Trophoblast cell (in vitro differentiated cells and primary cell): ENCODE data around the gene CCL22.
"Not testable (repeated sequence)": the region's sequence is repeated elsewhere in the genome, so short reads cannot be mapped to it uniquely, and the experiment has no call there.

Experiments
- DNase-seq, 2 donors: peaks; one replicate each; pipeline ENCODE4 v3.0.0-alpha.2; 2016
- H2AFZ ChIP-seq: 2 replicates; pipeline ENCODE4 v1.6.1; 2013; ENCODE audit warnings: low read length, moderate library complexity, mild to moderate bottlenecking; ENCODE audit not compliant: insufficient read depth, poor library complexity
- H2AK5ac ChIP-seq: 2 replicates; pipeline ENCODE4 v1.6.1; 2013; ENCODE audit warnings: mild to moderate bottlenecking, low read length
- H2BK120ac ChIP-seq: 2 replicates; pipeline ENCODE4 v1.6.1; 2013; ENCODE audit warnings: low read length, mild to moderate bottlenecking, moderate library complexity; ENCODE audit not compliant: insufficient read depth, poor library complexity
- H2BK12ac ChIP-seq: 2 replicates; pipeline ENCODE4 v1.6.1; 2013; ENCODE audit warnings: mild to moderate bottlenecking, low read length, moderate library complexity
- H2BK5ac ChIP-seq: 2 replicates; pipeline ENCODE4 v1.6.1; 2013; ENCODE audit warnings: low read length, low read depth, moderate library complexity, mild to moderate bottlenecking; ENCODE audit not compliant: poor library complexity
- H3K14ac ChIP-seq: 2 replicates; pipeline ENCODE4 v1.6.1; 2013; ENCODE audit warnings: mild to moderate bottlenecking, low read length
- H3K18ac ChIP-seq: 2 replicates; pipeline ENCODE4 v1.6.1; 2013; ENCODE audit warnings: mild to moderate bottlenecking, low read length
- H3K23ac ChIP-seq: 2 replicates; pipeline ENCODE4 v1.6.1; 2013; ENCODE audit warnings: low read length
- H3K27ac ChIP-seq: 2 replicates; pipeline ENCODE4 v1.5.1; 2013; ENCODE audit warnings: low read depth, mild to moderate bottlenecking, inconsistent platforms, low read length, moderate library complexity
- H3K27me3 ChIP-seq: 2 replicates; pipeline ENCODE4 v1.6.1; 2013; ENCODE audit warnings: inconsistent platforms, mild to moderate bottlenecking, low read length, moderate library complexity; ENCODE audit not compliant: insufficient read depth
- H3K36me3 ChIP-seq, 2 experiments: 1 replicate in 1 of 2; 2 replicates in 1 of 2; pipeline ENCODE4 v1.6.1; 2013; ENCODE audit warnings: low read length in 2 of 2, mild to moderate bottlenecking in 2 of 2, moderate library complexity in 1 of 2; ENCODE audit not compliant: insufficient read depth in 2 of 2, control insufficient read depth in 1 of 2
- H3K4ac ChIP-seq: 2 replicates; pipeline ENCODE4 v1.6.1; 2013; ENCODE audit warnings: low read depth, mild to moderate bottlenecking, low read length, moderate library complexity
- H3K4me1 ChIP-seq, 2 experiments: 1 replicate in 1 of 2; 2 replicates in 1 of 2; pipeline ENCODE4 v1.6.1; 2013; ENCODE audit warnings: low read length in 2 of 2, mild to moderate bottlenecking in 2 of 2, moderate library complexity in 1 of 2; ENCODE audit not compliant: insufficient read depth in 2 of 2, control insufficient read depth in 1 of 2
- H3K4me2 ChIP-seq: 2 replicates; pipeline ENCODE4 v1.6.1; 2013; ENCODE audit warnings: inconsistent platforms, mild to moderate bottlenecking, low read length, moderate library complexity
- H3K4me3 ChIP-seq: 2 replicates; pipeline ENCODE4 v1.5.1; 2013; ENCODE audit warnings: mild to moderate bottlenecking, low read depth, low read length, inconsistent platforms
- H3K79me1 ChIP-seq: one replicate; pipeline ENCODE4 v1.6.1; 2013; ENCODE audit warnings: low read length
- H3K79me2 ChIP-seq: 2 replicates; pipeline ENCODE4 v1.6.1; 2013; ENCODE audit warnings: low read length, mild to moderate bottlenecking; ENCODE audit not compliant: control insufficient read depth, insufficient read depth, poor library complexity
- H3K9ac ChIP-seq: 2 replicates; pipeline ENCODE4 v1.6.1; 2013; ENCODE audit warnings: mild to moderate bottlenecking, low read length
- H3K9me3 ChIP-seq: 2 replicates; pipeline ENCODE4 v1.6.1; 2013; ENCODE audit warnings: low read depth, mild to moderate bottlenecking, control low read depth, inconsistent platforms, low read length; ENCODE audit not compliant: insufficient read depth
- H4K12ac ChIP-seq: 2 replicates; pipeline ENCODE4 v1.6.1; 2013; ENCODE audit warnings: low read depth, mild to moderate bottlenecking, low read length, moderate library complexity
- H4K8ac ChIP-seq: 2 replicates; pipeline ENCODE4 v1.6.1; 2013; ENCODE audit warnings: low read depth, mild to moderate bottlenecking, low read length, moderate library complexity
- H4K91ac ChIP-seq: one replicate; pipeline ENCODE4 v1.6.1; 2013; ENCODE audit warnings: low read depth, mild to moderate bottlenecking, low read length, moderate library complexity
- WGBS: extraction: QIAGEN DNeasy Blood & Tissue Kit; methylation state at CpG from one replicate; pipeline ENCODE4 v1.1.7; 2013; ENCODE audit warnings: missing lambda C conversion rate; ENCODE audit not compliant: insufficient read length, insufficient coverage; ENCODE audit errors: extremely low coverage; 5-methylcytosine and 5-hydroxymethylcytosine counted together

The CCL22 gene

DNA sequence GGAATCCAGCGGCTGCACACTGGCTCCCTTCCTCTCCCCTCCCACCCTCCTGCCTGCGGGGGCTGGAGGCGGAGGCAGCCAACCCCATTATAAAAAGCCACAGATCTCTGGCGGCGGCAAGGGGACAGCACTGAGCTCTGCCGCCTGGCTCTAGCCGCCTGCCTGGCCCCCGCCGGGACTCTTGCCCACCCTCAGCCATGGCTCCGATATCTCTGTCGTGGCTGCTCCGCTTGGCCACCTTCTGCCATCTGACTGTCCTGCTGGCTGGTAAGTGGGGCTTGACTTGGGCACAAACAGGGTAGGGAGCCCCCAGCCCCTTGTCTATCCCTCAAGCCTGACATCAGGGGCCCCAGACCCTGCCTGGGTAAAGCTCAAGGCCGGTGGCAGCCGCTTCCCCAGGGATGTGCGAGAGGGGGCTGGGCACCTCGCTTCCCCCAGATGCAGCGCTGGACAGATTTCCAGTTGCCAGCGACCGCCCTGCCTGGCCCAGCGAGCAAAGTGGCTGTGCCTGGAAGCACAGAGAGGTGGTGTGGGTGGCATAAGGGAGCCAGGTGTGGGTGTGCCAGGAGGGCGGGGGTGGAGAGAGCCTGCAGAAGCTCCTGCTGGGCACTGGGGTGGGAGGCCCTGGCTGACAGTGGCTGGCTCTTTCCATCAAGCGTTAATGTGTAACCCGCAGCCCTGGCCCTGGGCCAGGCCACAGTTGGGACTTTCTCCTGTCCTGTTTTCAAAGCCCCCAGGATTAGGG, 14.0 kb downstream of the CCL22 start, which contains the start of gene CX3CL1:
CX3CL1 (plus strand) TSS at position 119 of the 745 bp plus-strand sequence; CDS start at position 198, 79 bp downstream.
- peak within 1 kb of the TSS; percentile 29 for H3K14ac ChIP-seq
- no peak within 1 kb of the TSS for H2BK5ac ChIP-seq
- H3K79me1 ChIP-seq = peaks cover 15% of the 10 kb centered on the region
- H4K12ac ChIP-seq = no peak within 1 kb of the TSS
- no peaks in the 10 kb centered on the region for H3K27me3 ChIP-seq
- H3K4ac ChIP-seq = no peak within 1 kb of the TSS
- H4K91ac ChIP-seq = peak within 1 kb of the TSS; percentile 37
- H3K4me2 ChIP-seq = peak within 1 kb of the TSS; percentile 32
- peak within 1 kb of the TSS; percentile 13 for H3K4me3 ChIP-seq
- no peak within 1 kb of the TSS for H3K9ac ChIP-seq
- H3K18ac ChIP-seq = peak within 1 kb of the TSS; percentile 31
- no peaks in the 10 kb centered on the region for H3K9me3 ChIP-seq
- no CpG with 5 or more reads among the region's 23 CpGs for WGBS
- H3K4me1 ChIP-seq = peaks cover 27 to 33% of the 10 kb centered on the region in 2 experiments
- H3K23ac ChIP-seq = no peak within 1 kb of the TSS
- H3K79me2 ChIP-seq = no peaks in the 10 kb centered on the region
- no peak within 1 kb of the TSS for H3K27ac ChIP-seq
- H4K8ac ChIP-seq = no peak within 1 kb of the TSS
- no peaks in the 10 kb centered on the region for H3K36me3 ChIP-seq
- no peak within 1 kb of the TSS for H2AK5ac ChIP-seq
- H2BK120ac ChIP-seq = peak within 1 kb of the TSS; percentile 17
- H2BK12ac ChIP-seq = peak within 1 kb of the TSS; percentile 44
- no peak for DNase-seq
- H2AFZ ChIP-seq = peak within 1 kb of the TSS; percentile 32

DNA sequence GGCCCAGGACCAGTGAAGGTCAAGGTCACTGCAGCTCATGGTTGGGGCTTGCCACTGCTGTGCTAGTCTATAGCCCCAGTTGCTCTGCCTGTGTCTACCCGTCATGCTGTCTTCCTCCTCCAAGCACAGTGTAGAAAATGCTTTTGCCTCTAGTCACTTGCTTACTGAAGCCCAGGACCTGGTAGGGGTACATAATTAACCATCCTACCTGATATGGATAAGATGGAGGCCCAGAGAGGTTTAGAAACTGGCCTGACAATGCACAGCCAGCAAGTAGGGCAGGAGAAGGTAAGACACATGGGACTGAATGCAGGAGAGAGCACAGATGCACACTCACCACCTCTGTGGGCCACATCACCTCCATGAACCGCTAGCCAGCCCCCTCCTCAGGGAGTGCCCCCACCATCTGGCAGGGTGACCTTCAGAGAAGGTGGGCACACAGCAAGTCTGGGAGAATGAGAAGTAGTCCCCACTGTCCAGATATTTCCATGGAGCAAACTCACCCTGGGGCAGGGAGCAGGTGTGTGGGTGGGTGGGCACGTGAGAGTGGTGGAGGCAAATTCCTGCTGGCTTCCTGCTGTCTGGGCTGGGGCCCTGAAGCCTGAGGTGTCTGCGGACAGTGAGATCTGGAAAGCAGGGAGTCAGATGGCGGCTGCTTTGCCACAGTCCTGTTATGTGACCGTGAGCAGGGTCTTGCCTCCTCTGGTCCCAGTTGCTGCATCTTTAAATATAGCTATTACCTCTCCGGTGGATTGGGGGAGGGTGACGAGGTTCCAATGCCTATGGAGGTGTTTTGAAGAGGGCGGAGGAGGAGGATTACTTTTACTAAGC, 14.7 kb downstream of the CCL22 start:
- Histone ChIP-seq H4K12ac (no peak overlapping the region), H3K27ac (no peak overlapping the region), H3K4me1 (peaks cover 29 to 34% of the 10 kb centered on the region in 2 experiments), H2AK5ac (no peak overlapping the region), H2BK12ac (no peak overlapping the region), H3K14ac (no peak overlapping the region), H2BK120ac (no peak overlapping the region), H3K23ac (no peak overlapping the region), H3K79me2 (no peaks in the 10 kb centered on the region), H3K4ac (no peak overlapping the region), H4K91ac (peak overlapping the region; percentile 76), H3K4me3 (no peak overlapping the region), H2AFZ (no peak overlapping the region), H3K9ac (no peak overlapping the region), H3K27me3 (no peaks in the 10 kb centered on the region), H3K36me3 (no peaks in the 10 kb centered on the region), H2BK5ac (no peak overlapping the region), H3K79me1 (peaks cover 15% of the 10 kb centered on the region), H3K4me2 (no peak overlapping the region), H3K9me3 (no peaks in the 10 kb centered on the region), H3K18ac (peak overlapping the region; percentile 62), H4K8ac (no peak overlapping the region)
- DNase-seq = no peak
- WGBS = no CpG with 5 or more reads among the region's 9 CpGs

DNA sequence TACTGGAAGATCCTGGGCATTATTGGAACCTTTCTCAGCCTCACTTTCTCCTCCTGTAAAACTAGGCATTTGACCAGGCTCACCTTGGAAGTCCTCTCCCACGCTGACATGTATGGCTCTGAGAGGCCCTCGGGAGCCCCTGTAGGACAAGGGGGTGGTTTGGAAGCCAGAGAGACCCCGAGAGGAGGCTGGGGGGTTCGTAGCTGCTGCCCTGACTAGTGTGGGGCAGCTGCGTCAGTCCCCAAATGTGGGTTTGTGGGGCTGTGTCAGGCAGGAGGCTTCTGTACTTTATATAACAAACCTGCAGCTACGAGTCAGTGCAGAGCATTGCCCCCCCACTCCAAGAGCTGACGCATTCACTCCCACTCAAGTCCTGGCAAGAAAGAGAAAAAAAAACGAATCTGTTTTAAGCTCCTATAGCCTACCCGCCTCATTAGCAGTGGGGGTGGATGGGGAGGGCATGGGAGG, 15.5 kb downstream of the CCL22 start:
- Histone ChIP-seq H2AK5ac (no peak overlapping the region), H3K23ac (no peak overlapping the region), H3K4ac (no peak overlapping the region), H4K8ac (no peak overlapping the region), H3K9me3 (no peaks in the 10 kb centered on the region), H3K27ac (no peak overlapping the region), H3K79me2 (no peaks in the 10 kb centered on the region), H3K79me1 (peaks cover 21% of the 10 kb centered on the region), H3K14ac (no peak overlapping the region), H4K91ac (peak overlapping the region; percentile 76), H2BK12ac (peak overlapping the region; percentile 85), H2AFZ (no peak overlapping the region), H3K18ac (peak overlapping the region; percentile 62), H2BK120ac (no peak overlapping the region), H3K9ac (no peak overlapping the region), H3K4me3 (no peak overlapping the region), H3K36me3 (no peaks in the 10 kb centered on the region), H3K27me3 (no peaks in the 10 kb centered on the region), H3K4me1 (peaks cover 34 to 38% of the 10 kb centered on the region in 2 experiments), H4K12ac (no peak overlapping the region), H3K4me2 (peak overlapping the region; percentile 6), H2BK5ac (no peak overlapping the region)
- no peak for DNase-seq
- no CpG with 5 or more reads among the region's 9 CpGs for WGBS

DNA sequence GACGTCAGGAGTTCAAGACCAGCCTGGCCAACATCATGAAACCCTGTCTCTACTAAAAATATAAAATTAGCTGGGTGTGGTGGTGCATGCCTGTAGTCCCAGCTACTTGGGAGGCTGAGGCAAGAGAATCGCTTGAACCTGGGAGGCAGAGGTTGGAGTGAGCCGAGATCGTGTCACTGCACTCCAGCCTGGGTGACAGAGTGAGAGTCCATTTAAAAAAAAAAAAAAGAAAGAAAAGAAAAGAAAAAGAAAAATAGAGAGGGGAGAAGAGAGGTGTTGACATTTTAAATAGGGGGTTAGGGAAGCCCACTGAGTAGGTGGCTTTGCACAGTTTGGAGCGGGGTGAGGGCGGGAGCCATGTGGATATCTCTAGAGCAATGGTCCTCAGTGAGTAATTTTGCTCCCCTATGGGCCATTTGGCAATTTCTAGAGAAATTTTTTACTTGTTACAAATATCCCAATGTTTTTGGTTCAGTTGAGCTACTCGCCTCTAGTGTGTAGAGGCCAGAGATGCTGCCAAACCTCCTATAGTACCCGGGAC, 16.4 kb downstream of the CCL22 start:
- not testable (repeated sequence) for H3K9me3 ChIP-seq, H3K36me3 ChIP-seq, H3K4ac ChIP-seq, H2AFZ ChIP-seq, H2BK5ac ChIP-seq, H3K27me3 ChIP-seq, H3K4me3 ChIP-seq, H2AK5ac ChIP-seq, H3K9ac ChIP-seq, H3K27ac ChIP-seq, H4K12ac ChIP-seq, H3K14ac ChIP-seq, H3K23ac ChIP-seq, H2BK12ac ChIP-seq, H3K18ac ChIP-seq, H3K4me2 ChIP-seq, H4K8ac ChIP-seq, H4K91ac ChIP-seq, H3K79me2 ChIP-seq, DNase-seq, H2BK120ac ChIP-seq
- Histone ChIP-seq H3K79me1 (peaks cover 23% of the 10 kb centered on the region), H3K4me1 (peaks cover 40 to 45% of the 10 kb centered on the region in 2 experiments)
- no CpG with 5 or more reads among the region's 8 CpGs for WGBS
